Upper lobe of right lung (tissue), 1 donor: Measurements from ENCODE around the gene ENGASE. TPM values are rescaled to one million over a fixed set of nuclear protein-coding genes. Genes with fewer than 3 reads are reported as not detected.

Source experiments
- ATAC-seq: fragments of 200-7000 bp; cut with Tn5 transposase; one replicate; pipeline ENCODE4 v1.9.1; 2020; ENCODE audit warnings: mild to moderate bottlenecking, moderate library complexity
- DNase-seq: peaks from one replicate; pipeline ENCODE4 v3.0.0-alpha.2; 2020
- H3K27ac ChIP-seq: fragments of 200-600 bp; one replicate; pipeline ENCODE4 v1.8.0; 2022
- H3K27me3 ChIP-seq: fragments of 200-600 bp; one replicate; pipeline ENCODE4 v1.8.0; 2022; ENCODE audit warnings: mild to moderate bottlenecking
- H3K36me3 ChIP-seq: fragments of 200-600 bp; one replicate; pipeline ENCODE4 v1.8.0; 2022
- H3K4me1 ChIP-seq: fragments of 200-600 bp; one replicate; pipeline ENCODE4 v1.8.0; 2022
- H3K4me3 ChIP-seq: fragments of 200-600 bp; one replicate; pipeline ENCODE4 v1.8.0; 2022; ENCODE audit warnings: mild to moderate bottlenecking
- H3K9me3 ChIP-seq: fragments of 200-600 bp; one replicate; pipeline ENCODE4 v1.8.0; 2022
- CTCF ChIP-seq: fragments of 200-600 bp; IDR thresholded peaks from one replicate; pipeline ENCODE4 v1.8.0; 2022; ENCODE audit warnings: antibody characterized with exemption
- intact Hi-C: fragments of 100-400 bp; cut with DNase I; formaldehyde crosslinking; loops from one replicate; pipeline ENCODE4 v1.11.0; 2022
- total RNA-seq: library from RNA; stranded (reverse); fragmentation: NEBNext Ultra II Directional; extraction: Animal tissue kit (Norgen Biotek cat#: 25700); gene quantifications from one replicate; pipeline ENCODE4 v1.2.1, GENCODE V29; 2021
- donor health status: DM: no; HTN: yes; CAD: no; lungs with severe emphysema.

Gene ENGASE
- total RNA-seq, 1 donor from 2014 or later = 58.2 TPM

- no peak for TF ChIP-seq CTCF
- H3K36me3 ChIP-seq = peaks cover 42% of the 10 kb centered on the region
- H3K27me3 ChIP-seq = no peaks in the 10 kb centered on the region
- intact Hi-C loops = loop anchor here (5.0 kb wide), 2 partner anchors 37 to 308 kb away; no protein-coding TSS in a partner anchor
- H3K4me3 ChIP-seq = no peak overlapping the region
- ATAC-seq (no peak), DNase-seq (no peak)
- no peaks in the 10 kb centered on the region for H3K4me1 ChIP-seq
- no peak overlapping the region for H3K27ac ChIP-seq
- H3K9me3 ChIP-seq = no peaks in the 10 kb centered on the region
Measured at GRCh38 chr17:79084291-79085153, 9.9 kb downstream of the ENGASE start.

GRCh38 chr17:79085154-79085920 is 10.7 kb downstream of the ENGASE start:
- peaks cover 39% of the 10 kb centered on the region for H3K36me3 ChIP-seq
- H3K4me3 ChIP-seq = no peak overlapping the region
- ATAC-seq (no peak), DNase-seq (no peak)
- no peaks in the 10 kb centered on the region for H3K27me3 ChIP-seq
- TF ChIP-seq CTCF = no peak
- H3K9me3 ChIP-seq = no peaks in the 10 kb centered on the region
- no peaks in the 10 kb centered on the region for H3K4me1 ChIP-seq
- H3K27ac ChIP-seq = no peak overlapping the region
- intact Hi-C loops = loop anchor here (5.0 kb wide), 1 partner anchor 307 kb away; no protein-coding TSS in a partner anchor

- H3K36me3 ChIP-seq = peaks cover 33% of the 10 kb centered on the region
- no peaks in the 10 kb centered on the region for H3K4me1 ChIP-seq
- intact Hi-C loops = loop anchor here (5.0 kb wide), 1 partner anchor 306 kb away; no protein-coding TSS in a partner anchor
- DNase-seq = no peak
- no peak overlapping the region for H3K4me3 ChIP-seq
- no peak for TF ChIP-seq CTCF
- peaks cover 3% of the 10 kb centered on the region for H3K27me3 ChIP-seq
- ATAC-seq = no peak
- no peak overlapping the region for H3K27ac ChIP-seq
- no peaks in the 10 kb centered on the region for H3K9me3 ChIP-seq
Measured at GRCh38 chr17:79085921-79086551, 11.4 kb downstream of the ENGASE start.

GRCh38 chr17:79086609-79087427 is 12.2 kb downstream of the ENGASE start:
- DNase-seq (no peak), ATAC-seq (no peak)
- H3K4me3 ChIP-seq = no peak overlapping the region
- H3K36me3 ChIP-seq = peaks cover 33% of the 10 kb centered on the region
- no peaks in the 10 kb centered on the region for H3K4me1 ChIP-seq
- H3K9me3 ChIP-seq = no peaks in the 10 kb centered on the region
- TF ChIP-seq CTCF = no peak
- intact Hi-C loops = loop anchor here (5.0 kb wide), 1 partner anchor 305 kb away; no protein-coding TSS in a partner anchor
- H3K27me3 ChIP-seq = peaks cover 11% of the 10 kb centered on the region
- H3K27ac ChIP-seq = no peak overlapping the region
